Measurements from ENCODE around the gene HHAT.

GRCh38 chr1:210464519-210465039 lies 135.9 kb downstream of the HHAT start:
- TF ChIP-seq EZH2 (IDR thresholded peaks at IDR 0.05; ENCODE audit: low read length) (no peak), CTCF (optimal IDR thresholded peaks at IDR 0.05 in 1 of 3, IDR thresholded peaks at IDR 0.05 in 1 of 3, conservative IDR thresholded peaks at IDR 0.05 in 1 of 3; ENCODE audit: extremely low read depth in 1 of 3, insufficient read depth in 2 of 3, low read length in 3 of 3) (no peak)
